H9 (cell line): ENCODE measurements around the gene COL8A1. TPM values are rescaled to one million over a fixed set of nuclear protein-coding genes. Genes with fewer than 3 reads are reported as not detected.

Experiments
- DNase-seq: peaks from one replicate; pipeline ENCODE4 v3.0.0-alpha.2; 2017
- H2AFZ ChIP-seq: one replicate; pipeline ENCODE4 v1.6.1; 2013; ENCODE audit warnings: mild to moderate bottlenecking, low read length, control low read depth, moderate library complexity
- H2AK5ac ChIP-seq: 2 replicates; pipeline ENCODE4 v1.6.1; 2013; ENCODE audit warnings: low read length, control low read depth, mixed read lengths; ENCODE audit not compliant: insufficient read length
- H2BK120ac ChIP-seq: one replicate; pipeline ENCODE4 v1.6.1; 2013; ENCODE audit warnings: low read depth, mild to moderate bottlenecking, low read length, control low read depth, inconsistent platforms; ENCODE audit not compliant: poor library complexity, severe bottlenecking
- H2BK12ac ChIP-seq: 2 replicates; pipeline ENCODE4 v1.6.1; 2013; ENCODE audit warnings: low read length, control low read depth, mixed read lengths, low read depth; ENCODE audit not compliant: insufficient read length
- H2BK15ac ChIP-seq: 2 replicates; pipeline ENCODE4 v1.6.1; 2013; ENCODE audit warnings: low read depth, low read length, control low read depth
- H2BK20ac ChIP-seq: one replicate; pipeline ENCODE4 v1.6.1; 2013; ENCODE audit warnings: low read depth, mild to moderate bottlenecking, low read length, control low read depth, inconsistent platforms; ENCODE audit not compliant: poor library complexity, severe bottlenecking
- H2BK5ac ChIP-seq: 2 replicates; pipeline ENCODE4 v1.6.1; 2013; ENCODE audit warnings: low read length, control low read depth, mixed read lengths; ENCODE audit not compliant: insufficient read length
- H3K14ac ChIP-seq: 2 replicates; pipeline ENCODE4 v1.6.1; 2013; ENCODE audit warnings: low read length, control low read depth; ENCODE audit not compliant: insufficient read depth
- H3K18ac ChIP-seq: 2 replicates; pipeline ENCODE4 v1.6.1; 2013; ENCODE audit warnings: low read depth, mild to moderate bottlenecking, mixed read lengths, low read length, control low read depth; ENCODE audit not compliant: insufficient read length
- H3K23ac ChIP-seq: 2 replicates; pipeline ENCODE4 v1.6.1; 2013; ENCODE audit warnings: low read length, control low read depth, mixed read lengths, low read depth; ENCODE audit not compliant: insufficient read length
- H3K23me2 ChIP-seq: 2 replicates; pipeline ENCODE4 v1.6.1; 2013; ENCODE audit warnings: low read depth, mild to moderate bottlenecking, mixed read lengths, low read length, control low read depth; ENCODE audit not compliant: insufficient read length, poor library complexity, severe bottlenecking
- H3K27ac ChIP-seq: 2 replicates; pipeline ENCODE4 v1.5.1; 2013; ENCODE audit warnings: low read length, control low read depth, mixed read lengths, low read depth; ENCODE audit not compliant: insufficient read length
- H3K27me3 ChIP-seq: 2 replicates; pipeline ENCODE4 v1.6.1; 2013; ENCODE audit warnings: low read length, control low read depth, inconsistent platforms; ENCODE audit not compliant: insufficient read depth
- H3K4ac ChIP-seq: 2 replicates; pipeline ENCODE4 v1.6.1; 2013; ENCODE audit warnings: low read depth, mild to moderate bottlenecking, control low read depth, inconsistent platforms, low read length, moderate library complexity
- H3K4me1 ChIP-seq: 2 replicates; pipeline ENCODE4 v1.6.1; 2013; ENCODE audit warnings: low read length, control low read depth, inconsistent platforms; ENCODE audit not compliant: insufficient read depth
- H3K4me2 ChIP-seq: 2 replicates; pipeline ENCODE4 v1.6.1; 2013; ENCODE audit warnings: low read length, control low read depth, mixed read lengths; ENCODE audit not compliant: insufficient read length, insufficient read depth
- H3K56ac ChIP-seq: 2 replicates; pipeline ENCODE4 v1.6.1; 2013; ENCODE audit warnings: low read depth, mild to moderate bottlenecking, mixed read lengths, low read length, control low read depth; ENCODE audit not compliant: insufficient read length
- H3K79me1 ChIP-seq: 2 replicates; pipeline ENCODE4 v1.6.1; 2013; ENCODE audit warnings: low read depth, mild to moderate bottlenecking, moderate library complexity, low read length, control low read depth, inconsistent platforms; ENCODE audit not compliant: insufficient read depth, poor library complexity, severe bottlenecking
- H3K79me2 ChIP-seq: 2 replicates; pipeline ENCODE4 v1.6.1; 2013; ENCODE audit warnings: low read length, control low read depth, inconsistent platforms; ENCODE audit not compliant: insufficient read depth
- H3K9ac ChIP-seq: 2 replicates; pipeline ENCODE4 v1.6.1; 2013; ENCODE audit warnings: low read length, control low read depth, mixed read lengths; ENCODE audit not compliant: insufficient read length; ENCODE audit errors: extremely low read depth
- H3K9me3 ChIP-seq: one replicate; pipeline ENCODE4 v1.6.1; 2013; ENCODE audit warnings: low read depth, low read length, inconsistent platforms; ENCODE audit not compliant: control insufficient read depth
- H3T11ph ChIP-seq: one replicate; pipeline ENCODE4 v1.6.1; 2013; ENCODE audit warnings: mild to moderate bottlenecking, low read length, control low read depth, inconsistent platforms
- H4K20me1 ChIP-seq: one replicate; pipeline ENCODE4 v1.6.1; 2013; ENCODE audit not compliant: control insufficient read depth, insufficient read length, insufficient read depth
- H4K5ac ChIP-seq: 2 replicates; pipeline ENCODE4 v1.6.1; 2013; ENCODE audit warnings: low read depth, mild to moderate bottlenecking, mixed read lengths, low read length, control low read depth; ENCODE audit not compliant: insufficient read length
- H4K8ac ChIP-seq: replicated peaks from 2 replicates; pipeline ENCODE4 v1.6.1; 2013; ENCODE audit warnings: low read length, control low read depth, mixed read lengths, low read depth; ENCODE audit not compliant: insufficient read length
- H4K91ac ChIP-seq: 2 replicates; pipeline ENCODE4 v1.6.1; 2013; ENCODE audit warnings: low read depth, mild to moderate bottlenecking, moderate library complexity, mixed read lengths, low read length, control low read depth; ENCODE audit not compliant: insufficient read length
- H3K27ac Mint-ChIP-seq, 3 experiments: 2 replicates in 2 of 3; 3 replicates in 1 of 3; pipeline ENCODE4 v1.8.0; 2020 to 2021; ENCODE audit warnings: mixed read lengths in 3 of 3, mild to moderate bottlenecking in 1 of 3, moderate library complexity in 1 of 3
- H3K27me3 Mint-ChIP-seq: 2 replicates; pipeline ENCODE4 v1.8.0; 2021; ENCODE audit warnings: low read depth, mild to moderate bottlenecking, moderate library complexity, mixed read lengths
- H3K36me3 Mint-ChIP-seq, 3 experiments: 2 replicates in 2 of 3; 3 replicates in 1 of 3; pipeline ENCODE4 v1.8.0; 2020 to 2021; ENCODE audit warnings: low read depth in 3 of 3, mixed read lengths in 3 of 3; ENCODE audit not compliant: insufficient read depth in 1 of 3
- H3K4me1 Mint-ChIP-seq, 2 experiments: 2 replicates each; pipeline ENCODE4 v1.8.0; 2020; ENCODE audit warnings: mixed read lengths in 2 of 2
- H3K4me3 Mint-ChIP-seq, 2 experiments: 2 replicates in 1 of 2; 3 replicates in 1 of 2; pipeline ENCODE4 v1.8.0; 2020 to 2021; ENCODE audit warnings: mild to moderate bottlenecking in 2 of 2, mixed read lengths in 2 of 2, moderate library complexity in 1 of 2
- H3K9me3 Mint-ChIP-seq, 2 experiments: 2 replicates in 1 of 2; 3 replicates in 1 of 2; pipeline ENCODE4 v1.8.0; 2020; ENCODE audit warnings: mild to moderate bottlenecking in 2 of 2, mixed read lengths in 2 of 2, moderate library complexity in 1 of 2
- WGBS: extraction: QIAGEN DNeasy Blood & Tissue Kit; methylation state at CpG from one replicate; pipeline ENCODE4 v1.1.7; 2013; ENCODE audit warnings: missing lambda C conversion rate, low lambda C conversion rate, mixed read lengths; ENCODE audit not compliant: insufficient read length; ENCODE audit errors: extremely low coverage; 5-methylcytosine and 5-hydroxymethylcytosine counted together
- total RNA-seq: library from RNA; stranded (reverse); gene quantifications from 2 replicates; pipeline ENCODE4 v1.2.1, GENCODE V29; 2021
- TF ChIP-seq, protein P1 (sequence below): fragments of 200-600 bp; sonication (generic); conservative IDR thresholded peaks from 3 replicates; pipeline ENCODE4 v1.8.0; 2021; ENCODE audit warnings: antibody characterized with exemption, mild to moderate bottlenecking

Gene COL8A1
- total RNA-seq, 1 experiment from 2014 or later = 0.17 TPM

GRCh38 chr3:99720985-99721632, 82.7 kb downstream of the COL8A1 start:
- Mint-ChIP-seq H3K27ac (no peak overlapping the region; a peak in 1 of 7 replicates), H3K27me3 (no peaks in the 10 kb centered on the region), H3K4me3 (no peak overlapping the region; a peak in 1 of 5 replicates), H3K9me3 (no peaks in the 10 kb centered on the region), H3K4me1 (peaks cover 18 to 20% of the 10 kb centered on the region in 2 experiments), H3K36me3 (no peaks in the 10 kb centered on the region; a peak in 1 of 7 replicates)
- no peak overlapping the region for H3K4me2 ChIP-seq
- H3K4ac ChIP-seq = no peak overlapping the region
- H4K8ac ChIP-seq = no peak overlapping the region
- H3K79me2 ChIP-seq = no peaks in the 10 kb centered on the region
- TF ChIP-seq, protein P1, sequence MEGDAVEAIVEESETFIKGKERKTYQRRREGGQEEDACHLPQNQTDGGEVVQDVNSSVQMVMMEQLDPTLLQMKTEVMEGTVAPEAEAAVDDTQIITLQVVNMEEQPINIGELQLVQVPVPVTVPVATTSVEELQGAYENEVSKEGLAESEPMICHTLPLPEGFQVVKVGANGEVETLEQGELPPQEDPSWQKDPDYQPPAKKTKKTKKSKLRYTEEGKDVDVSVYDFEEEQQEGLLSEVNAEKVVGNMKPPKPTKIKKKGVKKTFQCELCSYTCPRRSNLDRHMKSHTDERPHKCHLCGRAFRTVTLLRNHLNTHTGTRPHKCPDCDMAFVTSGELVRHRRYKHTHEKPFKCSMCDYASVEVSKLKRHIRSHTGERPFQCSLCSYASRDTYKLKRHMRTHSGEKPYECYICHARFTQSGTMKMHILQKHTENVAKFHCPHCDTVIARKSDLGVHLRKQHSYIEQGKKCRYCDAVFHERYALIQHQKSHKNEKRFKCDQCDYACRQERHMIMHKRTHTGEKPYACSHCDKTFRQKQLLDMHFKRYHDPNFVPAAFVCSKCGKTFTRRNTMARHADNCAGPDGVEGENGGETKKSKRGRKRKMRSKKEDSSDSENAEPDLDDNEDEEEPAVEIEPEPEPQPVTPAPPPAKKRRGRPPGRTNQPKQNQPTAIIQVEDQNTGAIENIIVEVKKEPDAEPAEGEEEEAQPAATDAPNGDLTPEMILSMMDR = no peak
- no peak overlapping the region for H3K56ac ChIP-seq
- no peak for DNase-seq
- H3K9ac ChIP-seq = no peak overlapping the region
- WGBS = no CpG with 5 or more reads among the region's 8 CpGs
- no peak overlapping the region for H3T11ph ChIP-seq
- no peak overlapping the region for H3K27ac ChIP-seq
- H3K9me3 ChIP-seq = no peaks in the 10 kb centered on the region
- H2BK120ac ChIP-seq = no peak overlapping the region
- H2BK5ac ChIP-seq = no peak overlapping the region
- H2AFZ ChIP-seq = no peak overlapping the region
- H3K23ac ChIP-seq = no peak overlapping the region
- no peak overlapping the region for H2BK12ac ChIP-seq
- H4K20me1 ChIP-seq = no peaks in the 10 kb centered on the region
- H4K5ac ChIP-seq = no peak overlapping the region
- H4K91ac ChIP-seq = no peak overlapping the region
- no peak overlapping the region for H2BK20ac ChIP-seq
- no peak overlapping the region for H2AK5ac ChIP-seq
- no peaks in the 10 kb centered on the region for H3K23me2 ChIP-seq
- H3K4me1 ChIP-seq = no peaks in the 10 kb centered on the region
- no peaks in the 10 kb centered on the region for H3K27me3 ChIP-seq
- H3K18ac ChIP-seq = no peak overlapping the region
- no peaks in the 10 kb centered on the region for H3K79me1 ChIP-seq
- H2BK15ac ChIP-seq = no peak overlapping the region
- H3K14ac ChIP-seq = no peak overlapping the region
